Bronchial epithelial cell (primary cell): ENCODE data around the gene CABLES1. TPM values are rescaled to one million over a fixed set of nuclear protein-coding genes. Genes with fewer than 3 reads are reported as not detected.

ENCODE experiments used
- DNase-seq: peaks from one replicate; pipeline ENCODE4 v3.0.0-alpha.2; 2010; ENCODE audit warnings: low read depth
- FAIRE-seq: peaks from 2 replicates; lab custom pipeline; 2011; peaks lifted over from hg19 to GRCh38; lab: Jason Lieb, UNC
- H3K27me3 ChIP-seq: 2 replicates; pipeline ENCODE4 v1.5.1; 2011; ENCODE audit warnings: low read length; ENCODE audit not compliant: control insufficient read depth, insufficient read depth
- H3K36me3 ChIP-seq: 2 replicates; pipeline ENCODE4 v1.5.1; 2011; ENCODE audit warnings: low read length; ENCODE audit not compliant: control insufficient read depth, insufficient read depth
- H3K4me3 ChIP-seq: 2 replicates; pipeline ENCODE4 v1.5.1; 2011; ENCODE audit warnings: mild to moderate bottlenecking, low read depth, low read length, control low read depth
- total RNA-seq: library from RNA; depleted of rRNA; stranded (reverse); fragments of >200 nt; gene quantifications from 2 replicates; pipeline ENCODE4 v1.2.1, GENCODE V29; 2014
- TF ChIP-seq, protein P1 (sequence below): IDR thresholded peaks from 2 replicates; pipeline ENCODE4 v1.5.1; 2011; ENCODE audit warnings: mild to moderate bottlenecking, moderate library complexity, low read length, control low read depth, inconsistent platforms; ENCODE audit not compliant: insufficient read depth, severe bottlenecking

Gene CABLES1
- total RNA-seq, 1 donor from 2014 or later = 0.26 TPM

DNA sequence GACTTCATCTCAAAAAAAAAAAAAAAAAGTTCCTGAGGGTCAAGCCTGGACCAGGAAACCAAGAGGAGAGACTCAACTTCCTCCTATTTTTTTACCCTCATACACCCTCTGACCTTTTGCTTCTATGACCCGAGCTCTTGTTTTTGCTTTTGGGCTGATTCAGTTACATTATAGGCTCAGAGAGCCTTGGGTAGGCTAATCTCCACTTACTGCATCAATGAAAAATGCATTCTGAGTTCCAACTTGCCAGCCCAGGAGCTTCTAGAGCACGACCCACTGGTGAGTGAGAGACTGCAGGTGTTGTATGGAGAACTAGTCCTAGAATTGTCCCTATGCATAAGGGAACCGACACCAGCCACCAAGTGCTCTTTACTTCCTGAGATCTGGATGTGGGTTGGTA, 91.1 kb downstream of the CABLES1 start:
- H3K4me3 ChIP-seq = no peak overlapping the region
- H3K36me3 ChIP-seq = no peaks in the 10 kb centered on the region
- FAIRE-seq (no peak), DNase-seq (peak; percentile 34)
- H3K27me3 ChIP-seq = peaks cover under 1% of the 10 kb centered on the region
- TF ChIP-seq, protein P1, sequence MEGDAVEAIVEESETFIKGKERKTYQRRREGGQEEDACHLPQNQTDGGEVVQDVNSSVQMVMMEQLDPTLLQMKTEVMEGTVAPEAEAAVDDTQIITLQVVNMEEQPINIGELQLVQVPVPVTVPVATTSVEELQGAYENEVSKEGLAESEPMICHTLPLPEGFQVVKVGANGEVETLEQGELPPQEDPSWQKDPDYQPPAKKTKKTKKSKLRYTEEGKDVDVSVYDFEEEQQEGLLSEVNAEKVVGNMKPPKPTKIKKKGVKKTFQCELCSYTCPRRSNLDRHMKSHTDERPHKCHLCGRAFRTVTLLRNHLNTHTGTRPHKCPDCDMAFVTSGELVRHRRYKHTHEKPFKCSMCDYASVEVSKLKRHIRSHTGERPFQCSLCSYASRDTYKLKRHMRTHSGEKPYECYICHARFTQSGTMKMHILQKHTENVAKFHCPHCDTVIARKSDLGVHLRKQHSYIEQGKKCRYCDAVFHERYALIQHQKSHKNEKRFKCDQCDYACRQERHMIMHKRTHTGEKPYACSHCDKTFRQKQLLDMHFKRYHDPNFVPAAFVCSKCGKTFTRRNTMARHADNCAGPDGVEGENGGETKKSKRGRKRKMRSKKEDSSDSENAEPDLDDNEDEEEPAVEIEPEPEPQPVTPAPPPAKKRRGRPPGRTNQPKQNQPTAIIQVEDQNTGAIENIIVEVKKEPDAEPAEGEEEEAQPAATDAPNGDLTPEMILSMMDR = no peak

DNA sequence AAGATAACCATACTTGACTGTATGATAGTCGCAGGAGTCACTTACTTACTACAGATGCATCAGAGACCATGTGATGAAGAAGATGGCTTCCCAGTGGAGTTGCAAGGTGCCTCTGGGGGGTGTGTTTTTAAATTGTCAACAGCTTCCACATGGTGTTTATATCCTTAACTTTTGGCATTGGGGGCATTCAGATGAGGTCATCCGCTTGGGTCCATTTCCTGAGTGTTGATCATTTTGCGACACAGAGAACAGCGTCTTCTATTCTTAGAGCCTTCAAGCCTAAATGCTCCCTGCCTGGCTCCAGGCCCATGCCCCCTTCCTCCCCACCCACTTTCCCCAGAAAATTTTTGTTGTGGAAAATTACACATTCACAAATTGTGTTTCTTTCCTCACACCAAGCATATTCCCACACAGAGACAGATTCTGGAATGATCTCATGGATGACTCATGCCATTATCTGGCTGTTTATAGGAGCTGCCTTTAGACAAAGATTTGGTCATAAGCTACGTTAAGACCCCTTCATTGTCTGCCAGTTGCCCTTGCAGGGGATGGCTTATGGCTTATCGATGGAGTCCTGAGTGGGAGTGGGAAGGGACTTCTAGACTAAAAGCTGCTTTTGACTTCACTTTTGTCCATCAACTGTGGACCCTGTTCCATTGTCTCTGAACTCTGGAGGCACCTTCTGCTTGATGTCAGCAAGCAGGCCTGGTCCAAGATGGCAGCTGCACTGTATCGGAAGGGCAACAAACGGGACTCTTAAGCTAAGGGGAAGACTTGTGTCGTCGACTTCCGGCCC, 91.8 kb downstream of the CABLES1 start:
- H3K27me3 ChIP-seq = no peaks in the 10 kb centered on the region
- TF ChIP-seq, protein P1 = no peak
- FAIRE-seq (peak; percentile 7), DNase-seq (peak; percentile 66)
- no peak overlapping the region for H3K4me3 ChIP-seq
- H3K36me3 ChIP-seq = no peaks in the 10 kb centered on the region

DNA sequence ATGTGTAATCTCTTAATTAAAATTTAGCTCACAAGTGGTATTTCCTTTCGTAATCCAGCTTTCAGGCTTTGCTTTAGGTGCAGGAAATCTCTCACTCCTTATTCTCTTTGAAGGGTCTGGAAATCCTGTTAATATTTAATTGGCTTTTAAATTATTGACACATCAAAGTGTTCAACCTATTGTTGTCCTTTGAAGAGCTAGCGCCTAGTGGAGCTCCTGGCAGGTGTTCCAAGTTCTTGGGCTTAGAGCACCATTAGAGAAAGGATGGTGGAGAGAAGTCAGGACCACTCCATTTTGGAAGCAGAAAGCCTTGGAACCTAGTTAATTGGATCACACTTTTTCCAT, 92.4 kb downstream of the CABLES1 start:
- TF ChIP-seq, protein P1 = no peak
- Histone ChIP-seq H3K4me3 (no peak overlapping the region), H3K27me3 (no peaks in the 10 kb centered on the region), H3K36me3 (no peaks in the 10 kb centered on the region)
- DNase-seq (no peak), FAIRE-seq (no peak)

DNA sequence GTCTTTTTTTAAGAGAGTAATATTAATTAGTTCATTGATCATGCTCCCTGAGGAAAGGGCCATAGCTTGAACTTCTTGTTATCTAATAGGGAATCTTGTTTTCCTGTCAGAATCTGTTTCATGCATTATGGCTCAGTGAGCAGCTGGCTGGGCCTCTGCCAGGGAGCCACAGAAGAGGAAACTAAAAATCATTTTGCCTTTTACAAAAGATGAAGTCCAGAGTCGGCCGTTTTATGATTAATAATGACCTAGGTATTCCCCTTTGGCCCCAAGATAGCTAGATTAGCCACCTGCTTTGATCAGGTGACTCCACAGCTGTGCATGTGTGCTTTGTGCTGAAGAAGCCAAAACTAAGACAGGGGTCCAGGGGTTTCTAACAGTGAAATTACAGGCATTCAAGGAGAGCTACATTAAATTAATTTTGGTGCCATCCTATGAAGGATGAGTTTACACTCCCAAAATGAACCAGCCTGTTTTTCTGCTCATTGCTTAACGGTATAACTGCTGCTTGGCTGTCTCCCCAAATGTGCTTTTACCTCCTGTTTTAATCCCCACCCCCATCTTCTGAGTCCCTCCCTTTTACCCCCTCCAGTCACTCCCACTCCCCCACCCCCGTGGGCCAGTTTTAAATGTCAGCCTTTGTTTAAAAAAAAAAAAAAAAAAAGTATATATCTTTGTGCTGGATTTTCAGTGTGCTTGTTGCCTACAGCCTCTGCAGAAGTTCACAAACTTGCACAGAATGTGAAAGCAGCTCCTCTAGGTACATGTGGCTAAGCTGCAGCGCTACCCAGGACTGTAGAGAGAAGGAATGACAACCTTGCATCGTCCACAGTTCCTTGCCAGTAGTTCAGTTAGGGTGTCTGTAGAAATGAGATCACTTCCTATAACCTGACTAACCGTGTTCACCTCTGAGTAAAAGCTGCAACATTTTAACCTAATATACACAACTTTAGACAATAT, 93.1 kb downstream of the CABLES1 start:
- Histone ChIP-seq H3K4me3 (no peak overlapping the region), H3K27me3 (no peaks in the 10 kb centered on the region), H3K36me3 (no peaks in the 10 kb centered on the region)
- DNase-seq (no peak), FAIRE-seq (no peak)
- TF ChIP-seq, protein P1 = no peak

DNA sequence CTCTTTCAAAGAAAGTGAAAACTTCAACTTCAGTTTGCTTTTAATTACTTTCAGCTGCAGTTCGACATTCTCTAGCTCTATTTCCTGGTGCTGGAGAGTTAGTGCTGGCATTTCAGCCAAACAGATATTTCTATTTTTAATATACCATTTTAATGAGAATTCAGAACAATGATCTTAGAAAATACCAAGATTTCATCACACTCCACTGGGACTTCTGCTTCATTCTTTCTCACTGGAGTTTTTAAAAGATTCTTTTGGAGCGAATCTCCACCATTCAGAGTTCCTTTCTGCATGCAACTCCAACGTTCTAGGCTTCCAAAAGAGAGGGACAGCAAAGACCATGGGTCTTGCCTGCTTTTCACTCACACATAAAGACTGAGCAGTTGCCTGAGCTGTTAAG, 94.2 kb downstream of the CABLES1 start:
- FAIRE-seq (no peak), DNase-seq (no peak)
- Histone ChIP-seq H3K27me3 (no peaks in the 10 kb centered on the region), H3K4me3 (no peak overlapping the region), H3K36me3 (no peaks in the 10 kb centered on the region)
- TF ChIP-seq, protein P1 = no peak
